Ishikawa (cell line): Measurements from ENCODE around the gene CD164.

Experiments
- CEBPB ChIP-seq: IDR thresholded peaks from 2 replicates; pipeline ENCODE4 v1.6.1; 2012
- CREB1 ChIP-seq: IDR thresholded peaks from 2 replicates; pipeline ENCODE4 v1.6.1; 2012; ENCODE audit warnings: low read depth
- EGR1 ChIP-seq: IDR thresholded peaks from 2 replicates; pipeline ENCODE4 v1.6.1; 2012
- EP300 ChIP-seq: IDR thresholded peaks from 2 replicates; pipeline ENCODE4 v1.6.1; 2012; ENCODE audit warnings: borderline replicate concordance
- FOXM1 ChIP-seq: IDR thresholded peaks from 2 replicates; pipeline ENCODE4 v1.6.1; 2012; ENCODE audit warnings: low read depth, borderline replicate concordance
- NFIC ChIP-seq: IDR thresholded peaks from 2 replicates; pipeline ENCODE4 v1.6.1; 2012
- RAD21 ChIP-seq: IDR thresholded peaks from 2 replicates; pipeline ENCODE4 v1.6.1; 2012; ENCODE audit warnings: low read depth
- TAF1 ChIP-seq: IDR thresholded peaks from 2 replicates; pipeline ENCODE4 v1.6.1; 2012; ENCODE audit warnings: low read depth, mild to moderate bottlenecking
- TCF12 ChIP-seq: IDR thresholded peaks from 2 replicates; pipeline ENCODE4 v1.6.1; 2012; ENCODE audit warnings: low read depth
- TEAD4 ChIP-seq: IDR thresholded peaks from 2 replicates; pipeline ENCODE4 v1.6.1; 2012
- YY1 ChIP-seq: IDR thresholded peaks from 2 replicates; pipeline ENCODE4 v1.6.1; 2012; ENCODE audit warnings: low read depth
- ZBTB7A ChIP-seq: IDR thresholded peaks from 2 replicates; pipeline ENCODE4 v1.6.1; 2012; ENCODE audit warnings: low read depth
- TF ChIP-seq, protein P1 (sequence below): IDR thresholded peaks from 2 replicates; pipeline ENCODE4 v1.6.1; 2012
- TF ChIP-seq, protein P2 (sequence below): IDR thresholded peaks from 2 replicates; pipeline ENCODE4 v1.6.1; 2012; ENCODE audit warnings: low read depth, mild to moderate bottlenecking
- TF ChIP-seq, protein P3 (sequence below): IDR thresholded peaks from 2 replicates; pipeline ENCODE4 v1.6.1; 2012

CD164 gene

DNA sequence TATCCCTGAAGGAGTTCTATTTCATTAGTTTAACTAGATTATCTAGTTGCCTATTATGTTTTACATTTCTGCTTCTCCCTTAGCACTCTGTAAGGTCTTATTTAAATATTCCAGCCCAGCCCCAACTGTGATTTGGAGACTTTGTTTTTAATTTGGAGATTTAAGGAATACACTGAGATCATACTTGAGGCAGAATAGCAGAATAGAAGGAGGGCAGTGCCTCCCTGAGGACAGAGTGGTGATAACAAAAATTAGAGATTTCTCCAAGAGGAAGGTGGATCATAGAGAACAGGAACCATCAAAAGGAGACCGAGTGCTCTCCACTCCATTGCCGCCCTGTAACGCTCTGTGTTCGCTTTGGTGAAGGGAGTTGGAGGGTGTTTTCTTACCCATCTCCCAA, 14.8 kb upstream of the CD164 start:
- TF ChIP-seq RAD21: peak; percentile 58
- no peak for TF ChIP-seq CEBPB

DNA sequence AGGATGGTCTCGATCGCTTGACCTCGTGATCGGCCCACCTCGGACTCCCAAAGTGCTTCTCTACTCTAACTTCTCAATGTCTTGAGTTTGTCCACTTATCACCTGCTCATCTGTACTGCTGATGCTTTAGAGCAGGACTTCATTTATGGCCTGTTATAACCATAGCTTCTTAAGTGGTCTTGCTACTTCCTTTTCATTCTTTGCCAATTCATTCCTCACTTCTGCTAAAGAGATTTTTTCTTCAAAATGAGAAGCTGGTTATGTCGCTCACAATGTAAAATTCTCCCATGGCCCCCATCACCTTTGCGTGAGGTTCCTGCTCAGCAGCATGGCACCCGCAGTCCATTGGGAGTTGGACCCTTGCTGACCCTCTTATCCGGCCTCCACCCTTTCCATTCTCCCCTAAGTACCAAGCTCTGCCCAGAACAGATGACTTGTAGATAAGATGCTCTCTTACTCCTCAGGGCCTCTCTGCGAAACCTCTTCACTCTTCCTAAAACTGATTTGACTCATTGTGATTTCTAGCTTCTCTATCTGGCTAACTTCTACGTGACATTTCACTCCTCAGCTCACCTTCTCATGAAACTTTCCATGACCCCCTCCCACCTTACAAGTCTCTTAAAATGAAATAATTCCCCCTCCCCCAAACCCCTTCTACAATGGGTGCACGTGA, 13.9 kb upstream of the CD164 start:
- TF ChIP-seq YY1: no peak
- TF ChIP-seq, protein P1, sequence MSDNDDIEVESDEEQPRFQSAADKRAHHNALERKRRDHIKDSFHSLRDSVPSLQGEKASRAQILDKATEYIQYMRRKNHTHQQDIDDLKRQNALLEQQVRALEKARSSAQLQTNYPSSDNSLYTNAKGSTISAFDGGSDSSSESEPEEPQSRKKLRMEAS: no peak
- TF ChIP-seq, protein P2, sequence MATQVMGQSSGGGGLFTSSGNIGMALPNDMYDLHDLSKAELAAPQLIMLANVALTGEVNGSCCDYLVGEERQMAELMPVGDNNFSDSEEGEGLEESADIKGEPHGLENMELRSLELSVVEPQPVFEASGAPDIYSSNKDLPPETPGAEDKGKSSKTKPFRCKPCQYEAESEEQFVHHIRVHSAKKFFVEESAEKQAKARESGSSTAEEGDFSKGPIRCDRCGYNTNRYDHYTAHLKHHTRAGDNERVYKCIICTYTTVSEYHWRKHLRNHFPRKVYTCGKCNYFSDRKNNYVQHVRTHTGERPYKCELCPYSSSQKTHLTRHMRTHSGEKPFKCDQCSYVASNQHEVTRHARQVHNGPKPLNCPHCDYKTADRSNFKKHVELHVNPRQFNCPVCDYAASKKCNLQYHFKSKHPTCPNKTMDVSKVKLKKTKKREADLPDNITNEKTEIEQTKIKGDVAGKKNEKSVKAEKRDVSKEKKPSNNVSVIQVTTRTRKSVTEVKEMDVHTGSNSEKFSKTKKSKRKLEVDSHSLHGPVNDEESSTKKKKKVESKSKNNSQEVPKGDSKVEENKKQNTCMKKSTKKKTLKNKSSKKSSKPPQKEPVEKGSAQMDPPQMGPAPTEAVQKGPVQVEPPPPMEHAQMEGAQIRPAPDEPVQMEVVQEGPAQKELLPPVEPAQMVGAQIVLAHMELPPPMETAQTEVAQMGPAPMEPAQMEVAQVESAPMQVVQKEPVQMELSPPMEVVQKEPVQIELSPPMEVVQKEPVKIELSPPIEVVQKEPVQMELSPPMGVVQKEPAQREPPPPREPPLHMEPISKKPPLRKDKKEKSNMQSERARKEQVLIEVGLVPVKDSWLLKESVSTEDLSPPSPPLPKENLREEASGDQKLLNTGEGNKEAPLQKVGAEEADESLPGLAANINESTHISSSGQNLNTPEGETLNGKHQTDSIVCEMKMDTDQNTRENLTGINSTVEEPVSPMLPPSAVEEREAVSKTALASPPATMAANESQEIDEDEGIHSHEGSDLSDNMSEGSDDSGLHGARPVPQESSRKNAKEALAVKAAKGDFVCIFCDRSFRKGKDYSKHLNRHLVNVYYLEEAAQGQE: no peak
- TF ChIP-seq RAD21: no peak
- no peak for TF ChIP-seq NFIC
- no peak for TF ChIP-seq ZBTB7A
- TF ChIP-seq TAF1: no peak
- TF ChIP-seq EGR1: no peak
- no peak for TF ChIP-seq TCF12
- no peak for TF ChIP-seq TEAD4
- TF ChIP-seq, protein P3, sequence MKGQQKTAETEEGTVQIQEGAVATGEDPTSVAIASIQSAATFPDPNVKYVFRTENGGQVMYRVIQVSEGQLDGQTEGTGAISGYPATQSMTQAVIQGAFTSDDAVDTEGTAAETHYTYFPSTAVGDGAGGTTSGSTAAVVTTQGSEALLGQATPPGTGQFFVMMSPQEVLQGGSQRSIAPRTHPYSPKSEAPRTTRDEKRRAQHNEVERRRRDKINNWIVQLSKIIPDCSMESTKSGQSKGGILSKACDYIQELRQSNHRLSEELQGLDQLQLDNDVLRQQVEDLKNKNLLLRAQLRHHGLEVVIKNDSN: no peak

DNA sequence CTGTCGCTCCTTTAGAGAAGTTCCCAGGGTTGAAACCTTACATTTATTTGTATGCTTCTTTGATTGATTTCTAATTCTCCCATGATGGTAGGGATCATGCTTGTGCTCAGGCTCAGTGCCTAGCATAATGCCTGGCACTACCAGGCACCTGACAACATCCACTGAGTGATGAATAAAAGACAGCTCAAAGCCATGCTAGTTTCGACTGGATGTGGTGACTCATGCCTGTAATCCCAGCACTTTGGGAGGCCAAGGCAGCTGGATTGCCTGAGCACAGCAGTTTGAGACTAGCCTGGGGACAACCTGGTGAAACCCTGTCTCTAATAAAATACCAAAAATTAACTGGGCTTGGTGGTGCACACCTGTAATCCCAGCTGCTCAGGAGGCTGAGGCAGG, 11.6 kb upstream of the CD164 start:
- TF ChIP-seq ZBTB7A (no peak), CEBPB (no peak), TCF12 (no peak), EGR1 (no peak), TEAD4 (no peak), EP300 (no peak), FOXM1 (no peak), RAD21 (no peak), YY1 (no peak), NFIC (no peak), TAF1 (no peak), CREB1 (no peak)
- TF ChIP-seq, protein P1: no peak
- TF ChIP-seq, protein P2: no peak
- TF ChIP-seq, protein P3: no peak

DNA sequence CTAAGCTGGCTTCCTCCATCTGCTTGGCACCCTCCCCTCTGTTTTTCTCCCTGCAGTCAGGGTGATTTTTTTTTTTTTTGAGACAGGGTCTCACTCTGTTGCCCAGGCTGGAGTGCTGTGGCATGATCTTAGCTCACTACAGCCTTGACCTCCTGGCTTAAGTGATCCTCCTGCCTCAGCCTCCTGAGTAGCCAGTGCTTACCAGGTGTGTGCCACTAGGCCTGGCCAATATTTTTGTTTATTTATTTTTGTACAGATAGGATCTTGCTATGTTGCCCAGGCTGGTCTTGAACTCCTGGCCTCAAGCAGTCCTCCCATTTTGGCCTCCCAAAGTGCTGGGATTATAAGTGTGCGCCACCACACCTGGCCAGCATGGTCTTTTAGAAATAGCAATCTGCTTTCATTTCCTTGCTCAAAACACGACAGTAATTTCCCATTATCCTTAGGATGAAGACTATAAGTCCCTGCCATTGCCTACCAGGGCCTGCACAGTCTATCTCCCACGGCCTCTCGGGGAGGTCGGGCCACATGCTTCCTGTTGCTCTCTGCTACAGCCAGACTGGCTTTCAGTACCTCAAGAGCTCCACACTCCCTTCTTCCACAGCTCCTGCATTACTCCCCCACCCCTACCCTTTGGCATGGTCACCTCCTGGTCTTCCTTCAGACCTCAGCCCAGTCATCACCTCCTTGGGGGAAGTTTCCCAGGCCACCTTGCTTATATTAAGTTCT, 11.1 kb upstream of the CD164 start:
- TF ChIP-seq CREB1 (no peak), TAF1 (no peak), TCF12 (no peak), EP300 (no peak), EGR1 (no peak), YY1 (no peak), TEAD4 (no peak), FOXM1 (no peak), ZBTB7A (no peak), NFIC (no peak), CEBPB (no peak), RAD21 (no peak)
- TF ChIP-seq, protein P3: no peak
- TF ChIP-seq, protein P2: no peak
- TF ChIP-seq, protein P1: no peak
